PC-9 (cell line): ENCODE results near the gene ARL6. TPM values are rescaled to one million over a fixed set of nuclear protein-coding genes. Genes with fewer than 3 reads are reported as not detected.

ENCODE experiments used
- BruUV-seq: library from RNA; stranded (reverse); fragments of 400-500 nt; replicated peaks from 2 replicates; lab custom pipeline; 2021; lab: Mats Ljungman, UMichigan
- CTCF ChIA-PET: fragments of 300-600 bp; sonication (Branson Sonifier 250); formaldehyde crosslinking; loops from one replicate; lab custom pipeline; 2022; ENCODE audit warnings: antibody characterized with exemption; lab: Charles Lee
- POLR2A ChIA-PET: fragments of 300-600 bp; sonication (Branson Sonifier 250); formaldehyde crosslinking; loops from one replicate; lab custom pipeline; 2022; ENCODE audit warnings: antibody characterized with exemption; ENCODE audit not compliant: unreplicated experiment; lab: Charles Lee
- DNase-seq, 2 experiments: peaks; one replicate each; pipeline versions ENCODE4 v3.0.0 to v3.0.0-alpha.2; 2015 to 2022; ENCODE audit warnings: mixed read lengths in 1 of 2
- H2AFZ ChIP-seq: fragments of 200-600 bp; sonication (generic); 2 replicates; pipeline ENCODE4 v1.8.1; 2017; ENCODE audit warnings: antibody characterized with exemption
- H3F3A ChIP-seq: fragments of 200-600 bp; sonication (generic); 2 replicates; pipeline ENCODE4 v1.8.1; 2017; ENCODE audit warnings: antibody characterized with exemption, mild to moderate bottlenecking, low read depth; ENCODE audit not compliant: insufficient read depth
- H3K27ac ChIP-seq: fragments of 200-600 bp; sonication (generic); 2 replicates; pipeline ENCODE4 v1.6.1; 2016; ENCODE audit warnings: mixed run types
- H3K27me3 ChIP-seq: fragments of 200-600 bp; sonication (generic); 2 replicates; pipeline ENCODE4 v1.6.1; 2016; ENCODE audit warnings: low read depth, mixed run types; ENCODE audit not compliant: insufficient read depth
- H3K36me3 ChIP-seq: fragments of 200-600 bp; sonication (generic); 2 replicates; pipeline ENCODE4 v1.6.1; 2016; ENCODE audit warnings: low read depth, mixed run types
- H3K4me1 ChIP-seq: fragments of 200-600 bp; sonication (generic); replicated peaks from 2 replicates; pipeline ENCODE4 v1.6.1; 2016; ENCODE audit warnings: mixed run types; ENCODE audit not compliant: insufficient read depth
- H3K4me2 ChIP-seq: fragments of 200-600 bp; sonication (generic); 2 replicates; pipeline ENCODE4 v1.6.1; 2017; ENCODE audit warnings: mixed run types
- H3K4me3 ChIP-seq: fragments of 200-600 bp; sonication (generic); 2 replicates; pipeline ENCODE4 v1.6.1; 2016; ENCODE audit warnings: mixed run types
- H3K79me2 ChIP-seq: fragments of 200-600 bp; sonication (generic); 2 replicates; pipeline ENCODE4 v1.6.1; 2017; ENCODE audit warnings: low read depth, mixed run types
- H3K9me2 ChIP-seq: fragments of 200-600 bp; sonication (generic); 2 replicates; pipeline ENCODE4 v1.8.1; 2017; ENCODE audit warnings: mild to moderate bottlenecking; ENCODE audit not compliant: insufficient read depth
- H3K9me3 ChIP-seq: fragments of 200-600 bp; sonication (generic); 2 replicates; pipeline ENCODE4 v1.8.1; 2016; ENCODE audit warnings: low read depth; ENCODE audit not compliant: insufficient read depth
- H4K20me1 ChIP-seq: fragments of 200-600 bp; sonication (generic); 2 replicates; pipeline ENCODE4 v1.8.1; 2017; ENCODE audit not compliant: insufficient read depth
- CTCF ChIP-seq: fragments of 200-600 bp; sonication (generic); conservative IDR thresholded peaks from 2 replicates; pipeline ENCODE4 v1.6.1; 2017; ENCODE audit warnings: mixed run types, antibody characterized with exemption, mild to moderate bottlenecking, moderate library complexity
- EZH2 ChIP-seq: fragments of 200-600 bp; sonication (generic); IDR thresholded peaks from 2 replicates; pipeline ENCODE4 v1.8.0; 2017; ENCODE audit warnings: antibody characterized with exemption, low read depth
- intact Hi-C: fragments of 100-400 bp; cut with micrococcal nuclease; formaldehyde crosslinking; loops from one replicate; pipeline ENCODE4 v1.10.0; 2022; ENCODE audit not compliant: unreplicated experiment
- total RNA-seq: library from RNA; stranded (reverse); gene quantifications from 2 replicates; pipeline ENCODE4 v1.2.3, GENCODE V29; 2021

Gene ARL6
- total RNA-seq, 1 experiment from 2014 or later, result 14.6 TPM

- intact Hi-C loops, result no loop called here
- Histone ChIP-seq H3K27me3 (no peaks in the 10 kb centered on the region), H3K36me3 (no peaks in the 10 kb centered on the region), H3K9me2 (no peaks in the 10 kb centered on the region), H3K79me2 (no peaks in the 10 kb centered on the region), H3K4me3 (no peak overlapping the region), H3K4me1 (peaks cover 6% of the 10 kb centered on the region; the same call in 1 of the 2 replicates), H3K9me3 (no peaks in the 10 kb centered on the region; the same call in 1 of the 2 replicates), H4K20me1 (no peaks in the 10 kb centered on the region), H3K4me2 (no peak overlapping the region), H3K27ac (no peak overlapping the region), H3F3A (no peaks in the 10 kb centered on the region), H2AFZ (no peak overlapping the region)
- BruUV-seq, result no TSS peak
- ChIA-PET CTCF (no interaction called here), POLR2A (no interaction called here)
- DNase-seq, result no peak
- TF ChIP-seq EZH2 (no peak), CTCF (no peak)
Measured at GRCh38 chr3:97841956-97842355, 77.4 kb downstream of the ARL6 start.

- H4K20me1 ChIP-seq, result no peaks in the 10 kb centered on the region
- no peaks in the 10 kb centered on the region for H3F3A ChIP-seq
- H3K4me2 ChIP-seq, result no peak overlapping the region
- no peak overlapping the region for H3K4me3 ChIP-seq
- H3K9me3 ChIP-seq, result no peaks in the 10 kb centered on the region
- H3K27ac ChIP-seq, result no peak overlapping the region
- no peaks in the 10 kb centered on the region for H3K4me1 ChIP-seq
- ChIA-PET CTCF (no interaction called here), POLR2A (no interaction called here)
- no TSS peak for BruUV-seq
- no peaks in the 10 kb centered on the region for H3K79me2 ChIP-seq
- no peaks in the 10 kb centered on the region for H3K36me3 ChIP-seq
- H3K27me3 ChIP-seq, result no peaks in the 10 kb centered on the region
- no peak overlapping the region for H2AFZ ChIP-seq
- no peak for DNase-seq
- TF ChIP-seq CTCF (no peak), EZH2 (no peak)
- no peaks in the 10 kb centered on the region for H3K9me2 ChIP-seq
- intact Hi-C loops, result no loop called here
Measured at GRCh38 chr3:97848779-97849178, 84.2 kb downstream of the ARL6 start.

Other genes with a start within 250 kb of the ARL6 start
- gene CRYBG3, start 57.3 kb downstream of the ARL6 start, total RNA-seq, result 15.5 and 17.2 TPM in 2 replicates
- gene RIOX2, start 207.7 kb downstream of the ARL6 start, total RNA-seq, result 28.3 and 33.1 TPM in 2 replicates